Glomerular visceral epithelial cell (primary cell): ENCODE results near the gene NECAB2.

Experiments
- DNase-seq: peaks from one replicate; pipeline ENCODE4 v3.0.0-alpha.2; 2016; ENCODE audit errors: extremely low spot score

Gene NECAB2

DNA sequence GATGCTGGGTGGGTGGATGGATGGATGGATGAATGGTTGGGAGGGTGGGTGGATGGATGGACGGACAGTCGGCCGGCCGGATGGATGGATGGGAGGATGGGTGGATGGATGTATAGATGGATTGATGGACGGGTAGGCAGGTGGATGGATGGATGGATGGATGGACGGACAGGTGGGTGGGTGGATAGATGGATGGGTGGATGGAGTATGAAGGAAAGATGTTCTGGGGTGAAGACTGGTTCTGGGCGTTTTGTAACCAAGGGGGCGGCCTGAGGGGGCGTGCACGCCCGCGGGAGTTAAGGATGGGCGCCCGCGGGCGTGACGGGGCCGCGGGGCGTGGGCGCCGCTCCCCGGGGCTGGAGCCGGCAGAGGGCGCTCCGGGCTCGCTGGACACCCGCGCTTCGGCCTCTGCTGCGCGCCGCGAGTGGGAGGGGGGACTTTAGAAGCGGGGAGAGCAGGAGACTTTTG, at the start of gene NECAB2:
TSS of gene NECAB2 (plus strand) at position 407 of the 468 bp plus-strand sequence. CDS start 405 bp downstream, outside the sequence.
- peak; percentile 33 for DNase-seq

DNA sequence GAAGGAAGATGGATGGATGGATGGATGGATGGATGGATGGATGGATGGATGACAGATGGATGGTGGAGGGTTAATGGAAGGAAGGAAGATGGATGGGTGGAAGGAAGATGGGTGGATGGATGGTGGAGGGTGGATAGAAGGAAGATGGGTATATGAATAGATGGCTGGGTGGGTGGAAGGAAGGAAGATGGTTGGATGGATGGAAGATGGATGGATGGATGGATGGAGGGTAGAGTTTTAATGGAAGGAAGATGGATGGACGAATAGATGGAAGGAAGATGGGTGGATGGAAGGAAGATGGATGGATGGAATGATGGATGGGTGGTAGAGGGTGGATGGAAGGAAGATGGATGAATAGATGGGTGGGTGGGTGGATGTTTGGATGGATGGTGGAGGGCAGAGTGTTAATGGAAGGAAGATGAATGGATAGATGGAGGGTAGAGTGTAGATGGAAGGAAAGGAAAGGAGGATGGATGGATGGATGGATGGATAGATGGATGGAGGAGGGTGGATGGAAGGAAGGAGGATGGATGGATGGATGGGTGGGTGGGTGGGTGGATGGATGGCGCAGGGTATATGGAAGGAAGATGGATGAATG, 47.1 kb upstream of the NECAB2 start:
- DNase-seq, result no peak

DNA sequence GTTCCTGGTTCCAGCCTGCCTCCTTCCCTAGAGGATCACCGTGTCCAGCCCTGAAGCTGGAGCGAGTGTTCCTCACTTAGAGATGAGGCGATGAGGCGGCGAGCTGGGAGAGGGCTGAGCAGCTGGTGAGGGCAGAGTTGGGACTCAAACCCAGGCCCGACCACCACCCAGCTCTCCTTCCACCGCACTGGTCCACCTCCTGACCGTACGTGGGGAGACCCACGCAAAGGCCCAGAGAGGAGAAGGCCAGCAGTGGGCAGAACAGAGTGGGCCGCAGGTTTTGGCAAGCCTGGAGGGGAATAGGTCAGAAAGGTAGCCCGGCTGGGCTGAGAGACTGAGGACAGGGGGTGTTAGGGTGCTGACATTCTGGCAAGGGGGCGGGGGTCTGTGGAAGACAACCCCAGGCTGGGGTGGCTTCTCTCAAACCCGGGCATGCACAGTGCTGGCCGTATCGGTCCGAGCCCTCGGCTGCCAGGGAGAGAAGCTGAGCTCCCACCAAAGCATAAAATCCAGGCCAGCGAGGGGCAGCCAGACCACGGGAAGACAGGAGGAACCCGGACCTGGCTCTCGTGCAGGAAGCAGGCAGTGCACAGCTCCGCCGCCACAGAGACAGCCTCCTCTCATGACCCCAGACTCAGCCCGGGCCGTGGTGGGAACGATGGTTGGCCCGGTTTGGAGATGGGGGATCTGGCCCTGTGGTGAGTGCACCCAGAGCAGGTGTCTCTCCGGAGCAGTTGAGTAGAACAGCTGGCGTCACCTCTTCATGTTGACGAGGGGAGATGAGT, 44.3 kb upstream of the NECAB2 start:
- no peak for DNase-seq

DNA sequence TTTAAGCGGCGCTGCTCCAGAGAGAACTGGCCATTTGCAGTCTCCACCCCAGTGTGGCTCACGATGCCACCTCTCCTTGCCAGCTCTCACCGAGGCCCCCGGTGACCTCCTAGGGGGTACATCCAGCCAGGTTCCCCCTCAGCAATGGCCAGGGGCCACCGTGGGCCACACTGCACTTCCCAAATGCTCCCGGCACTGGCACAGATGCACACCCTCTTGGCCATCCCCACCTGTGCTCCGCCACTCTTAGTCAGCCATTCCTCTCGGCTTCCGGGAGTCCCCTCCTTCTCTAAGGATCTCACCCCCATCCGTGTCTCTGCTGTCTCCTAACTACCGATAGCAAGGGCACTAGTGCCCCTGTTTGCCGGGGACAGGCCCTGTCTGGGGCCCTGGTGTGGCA, 43.4 kb upstream of the NECAB2 start:
- no peak for DNase-seq

DNA sequence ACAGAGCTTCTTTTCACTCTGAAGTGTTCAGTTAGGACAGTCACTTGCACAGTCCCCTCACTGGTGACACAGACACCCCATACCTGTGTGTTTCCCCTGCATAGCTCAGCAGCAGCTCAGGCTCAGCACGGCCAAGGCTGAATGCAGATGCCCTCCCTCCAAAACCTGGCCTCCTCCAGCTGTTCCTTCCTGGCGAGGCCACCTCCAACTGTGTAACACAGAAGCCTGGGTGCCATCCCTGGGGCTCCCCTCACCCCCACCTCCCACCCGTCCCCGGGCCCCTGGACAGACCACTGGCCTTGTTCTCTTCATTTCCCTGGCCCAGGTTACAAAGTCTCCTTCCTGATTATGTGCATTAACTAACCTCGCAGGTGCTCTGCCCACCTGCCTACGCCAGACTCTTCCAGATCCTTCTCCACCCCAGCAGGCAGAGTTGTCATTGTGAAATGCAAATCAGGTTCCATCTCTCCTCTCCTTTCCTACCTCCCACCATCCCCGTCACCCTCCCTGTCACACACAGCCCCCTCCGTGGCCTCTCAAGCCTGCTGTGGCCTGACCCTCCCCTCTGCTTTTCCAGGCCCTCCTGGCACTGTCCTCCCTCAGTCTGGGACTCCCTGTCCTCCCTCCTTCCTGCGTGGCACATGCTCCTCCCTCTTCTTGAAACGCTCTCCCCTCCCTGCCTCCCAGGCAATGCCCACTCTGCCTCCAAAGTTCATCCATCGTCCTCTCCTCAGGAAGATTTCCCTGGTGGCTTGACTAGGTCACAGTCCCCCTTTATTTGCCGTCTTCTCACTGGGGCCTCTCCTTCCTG, 42.7 kb upstream of the NECAB2 start:
- DNase-seq, result no peak

DNA sequence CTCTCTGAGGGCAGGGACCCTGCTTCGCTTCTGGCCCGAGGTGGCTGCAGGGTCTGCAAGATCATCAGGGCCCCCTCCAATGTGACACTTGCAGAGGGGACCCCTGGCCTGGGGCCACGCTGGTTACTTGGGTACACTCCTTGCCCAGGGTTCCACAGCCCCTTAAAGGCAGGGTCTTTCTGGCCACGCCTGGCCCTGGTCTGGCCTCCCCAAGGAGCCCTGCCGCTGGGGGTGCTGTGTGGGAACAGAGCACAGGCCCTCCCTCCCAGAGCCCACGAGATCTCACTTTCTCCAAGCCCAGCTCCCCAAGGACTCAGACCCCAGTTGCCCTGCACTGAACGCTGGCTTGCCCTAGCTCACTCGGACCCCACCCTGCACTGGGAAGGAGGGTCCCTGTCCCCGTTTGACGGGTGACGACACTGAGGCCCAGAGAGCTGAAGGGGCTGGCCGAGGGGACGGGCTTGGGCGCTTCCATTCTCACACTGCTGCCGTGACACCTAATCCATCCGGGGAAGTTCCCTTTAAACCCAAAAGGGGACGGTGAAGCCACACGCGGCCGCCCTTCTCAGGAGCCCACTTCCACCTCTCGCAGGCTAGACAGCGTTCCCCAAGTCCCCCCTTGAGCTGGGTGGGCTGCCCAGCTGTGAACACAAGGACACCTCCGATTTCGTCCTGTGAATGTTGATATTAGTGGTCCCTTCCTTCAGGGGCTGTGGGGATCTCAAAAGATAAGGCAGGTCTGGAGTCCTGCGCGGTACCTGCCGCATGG, 41.9 kb upstream of the NECAB2 start:
- DNase-seq, result no peak

DNA sequence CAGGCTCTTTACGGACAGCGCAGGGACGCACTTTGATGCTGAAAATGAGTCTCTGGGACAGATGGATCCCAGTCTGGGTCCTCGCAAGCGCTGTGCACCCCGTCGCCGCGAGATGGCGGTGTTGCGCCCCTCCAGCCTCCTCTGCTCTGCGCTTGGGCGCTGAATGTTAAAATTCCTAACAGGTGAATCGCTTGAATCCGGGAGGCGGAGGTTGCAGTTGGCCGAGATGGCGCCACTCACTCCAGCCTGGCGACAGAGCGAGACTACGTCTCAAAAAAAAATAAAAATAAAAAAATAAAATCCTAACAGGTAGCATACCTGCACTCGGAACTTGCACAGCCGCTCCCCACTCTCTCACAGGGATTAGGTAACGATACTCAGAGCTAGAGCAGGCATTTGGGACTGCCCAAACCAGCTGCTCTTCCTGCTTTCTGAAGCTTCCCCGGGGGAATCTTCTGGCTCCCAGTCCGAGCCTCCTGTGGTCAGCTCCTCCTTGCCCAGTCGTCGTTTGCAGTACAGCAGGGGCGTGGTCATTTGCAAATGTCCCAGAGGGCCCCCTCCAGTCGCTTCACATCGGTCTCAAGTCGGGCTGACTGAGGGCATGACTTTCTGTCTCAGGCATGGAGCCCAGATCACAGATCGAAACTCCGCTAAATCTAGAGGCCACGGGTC, 41.2 kb upstream of the NECAB2 start:
- peak; percentile 81 for DNase-seq

DNA sequence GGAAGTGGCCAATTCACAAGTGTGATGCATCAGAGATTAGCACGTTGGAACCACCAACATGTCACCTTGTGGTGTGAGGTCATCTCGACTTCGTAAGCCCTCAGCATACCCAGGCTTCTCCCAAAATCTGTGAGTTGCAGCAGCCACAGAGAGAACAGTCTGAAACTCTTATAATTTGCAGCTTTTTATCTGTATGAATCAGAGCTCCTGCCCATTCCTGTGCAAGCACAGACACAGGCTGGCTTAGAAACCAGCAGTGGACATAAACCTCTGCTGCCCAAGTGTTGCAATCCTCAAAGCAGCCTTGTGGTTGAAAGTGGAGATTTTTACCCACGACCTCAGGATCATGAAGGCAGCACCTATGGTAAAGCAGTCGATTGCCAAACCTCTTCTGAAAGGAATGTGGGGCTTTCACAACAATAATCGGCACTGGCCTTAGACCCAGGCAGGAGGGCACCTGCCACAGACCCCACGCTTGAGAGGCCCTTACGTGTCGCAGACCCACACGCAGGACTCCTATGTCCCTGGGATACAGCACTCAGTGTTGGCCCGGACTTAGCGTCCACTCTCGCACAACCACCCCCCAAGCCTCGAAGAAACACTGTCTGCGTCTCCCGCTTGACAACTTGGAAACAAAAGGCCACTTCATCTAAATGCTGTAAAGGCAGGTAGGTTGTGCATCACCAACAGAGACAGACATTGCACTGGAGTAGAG, 39.5 kb upstream of the NECAB2 start:
- peak; percentile 46 for DNase-seq

DNA sequence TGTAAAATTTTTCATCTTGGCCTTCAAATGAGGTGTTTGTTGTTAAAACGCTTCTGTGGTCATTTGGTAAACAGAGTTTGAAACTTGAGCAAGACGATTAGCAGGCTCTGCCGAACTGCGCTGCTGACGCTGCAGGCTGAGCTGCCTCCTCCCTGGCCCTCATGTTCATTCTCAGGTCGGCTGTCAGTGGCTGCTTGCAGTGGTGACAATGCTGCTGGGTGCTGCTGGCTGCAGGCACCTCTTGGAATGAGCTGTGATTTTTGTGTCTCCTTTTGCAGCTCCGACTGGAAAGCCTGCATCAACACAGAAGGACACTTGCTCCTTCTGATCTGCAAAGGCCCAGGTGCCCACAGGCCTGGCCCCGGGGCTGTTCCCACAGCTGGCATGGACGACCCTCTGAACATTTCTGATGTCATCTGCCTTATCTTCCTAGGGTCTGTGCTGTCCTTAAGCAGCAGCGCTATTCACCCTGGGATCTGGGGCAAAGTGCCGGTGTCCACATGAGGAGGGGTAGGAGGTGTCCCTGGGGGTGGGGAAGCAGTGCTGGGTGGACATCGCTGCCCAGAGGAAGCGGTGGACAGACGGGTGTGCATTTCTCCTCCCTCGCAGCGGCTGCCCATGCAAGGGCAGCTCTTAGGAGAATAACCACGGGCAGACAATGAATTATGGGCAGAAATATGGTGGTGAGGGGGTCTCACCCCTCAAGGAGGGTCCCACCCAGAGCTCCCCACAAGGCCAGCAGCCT, 38.1 kb upstream of the NECAB2 start:
- no peak for DNase-seq

DNA sequence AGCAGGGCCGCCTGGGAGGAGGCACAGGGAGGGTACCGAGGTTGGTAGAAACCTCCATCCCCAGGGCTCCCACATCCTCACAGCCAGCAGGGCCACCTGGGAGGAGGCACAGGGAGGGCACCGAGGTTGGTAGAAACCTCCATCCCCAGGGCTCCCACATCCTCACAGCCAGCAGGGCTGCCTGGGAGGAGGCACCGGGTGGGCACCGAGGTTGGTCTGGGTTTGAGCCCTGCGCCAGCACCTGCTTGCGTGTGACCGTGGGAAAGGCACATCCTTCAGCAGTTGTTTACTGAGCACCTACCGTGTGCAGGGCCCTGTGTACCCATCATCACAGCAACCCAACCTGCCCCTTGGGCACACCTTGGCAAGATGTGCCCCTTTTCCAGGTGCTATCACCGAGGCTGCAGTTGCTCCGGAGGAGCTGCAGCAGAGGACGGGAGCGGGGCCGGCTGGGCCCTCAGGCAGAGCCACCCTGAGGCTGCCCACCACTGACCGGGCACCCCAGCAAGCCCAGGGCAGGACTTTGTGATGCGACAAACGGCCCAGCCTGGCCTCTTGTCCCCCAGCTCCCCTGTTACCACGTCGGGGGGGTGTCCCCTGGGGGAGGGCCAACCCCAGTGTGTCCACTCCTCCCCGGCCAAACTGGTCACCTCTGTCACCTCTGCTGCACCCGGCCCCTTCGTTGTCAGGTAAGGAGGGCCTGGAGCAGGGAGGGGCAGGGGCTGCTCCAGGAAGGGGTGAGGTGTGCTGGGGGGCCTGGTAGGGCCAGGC, 37.1 kb upstream of the NECAB2 start:
- DNase-seq, result no peak

DNA sequence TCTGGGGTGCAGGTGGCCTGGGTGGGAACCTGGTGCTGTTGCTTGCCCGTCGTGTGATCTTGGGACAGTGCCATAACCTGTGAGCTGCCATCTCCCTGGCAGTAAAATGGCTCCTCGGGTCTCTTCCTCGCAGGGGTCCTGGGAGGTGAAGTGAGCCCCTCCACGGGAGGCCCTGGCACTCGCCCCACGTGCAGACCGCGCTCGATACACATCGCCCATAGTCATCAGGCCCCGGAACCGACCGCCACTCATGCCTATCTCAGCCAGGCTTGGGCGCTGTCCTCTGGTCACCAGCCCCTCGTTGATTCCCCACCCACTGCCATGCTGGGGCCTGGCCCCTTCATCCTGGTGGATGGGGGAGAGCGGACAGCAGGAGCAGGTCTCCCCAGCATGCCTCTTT, 36.5 kb upstream of the NECAB2 start:
- no peak for DNase-seq

DNA sequence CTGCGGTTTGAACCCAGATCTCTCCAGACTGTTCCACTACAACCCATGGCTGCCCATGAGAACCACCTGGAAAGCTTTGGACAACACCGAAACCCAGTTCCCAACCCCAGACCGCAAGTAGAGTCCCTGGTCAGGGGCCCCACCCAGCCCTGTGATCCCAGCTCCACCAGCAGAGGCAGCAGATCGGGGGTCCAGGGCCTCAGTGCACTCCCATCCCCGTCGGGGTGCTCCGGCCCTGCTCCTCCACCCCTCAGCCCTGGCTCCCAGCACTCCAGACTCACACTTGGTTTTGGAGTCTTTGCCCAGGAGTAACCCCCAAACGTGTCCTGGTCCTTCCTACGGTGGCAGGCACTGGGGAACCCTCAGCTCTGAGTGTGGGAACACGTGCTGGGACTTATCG, 35.7 kb upstream of the NECAB2 start:
- no peak for DNase-seq

DNA sequence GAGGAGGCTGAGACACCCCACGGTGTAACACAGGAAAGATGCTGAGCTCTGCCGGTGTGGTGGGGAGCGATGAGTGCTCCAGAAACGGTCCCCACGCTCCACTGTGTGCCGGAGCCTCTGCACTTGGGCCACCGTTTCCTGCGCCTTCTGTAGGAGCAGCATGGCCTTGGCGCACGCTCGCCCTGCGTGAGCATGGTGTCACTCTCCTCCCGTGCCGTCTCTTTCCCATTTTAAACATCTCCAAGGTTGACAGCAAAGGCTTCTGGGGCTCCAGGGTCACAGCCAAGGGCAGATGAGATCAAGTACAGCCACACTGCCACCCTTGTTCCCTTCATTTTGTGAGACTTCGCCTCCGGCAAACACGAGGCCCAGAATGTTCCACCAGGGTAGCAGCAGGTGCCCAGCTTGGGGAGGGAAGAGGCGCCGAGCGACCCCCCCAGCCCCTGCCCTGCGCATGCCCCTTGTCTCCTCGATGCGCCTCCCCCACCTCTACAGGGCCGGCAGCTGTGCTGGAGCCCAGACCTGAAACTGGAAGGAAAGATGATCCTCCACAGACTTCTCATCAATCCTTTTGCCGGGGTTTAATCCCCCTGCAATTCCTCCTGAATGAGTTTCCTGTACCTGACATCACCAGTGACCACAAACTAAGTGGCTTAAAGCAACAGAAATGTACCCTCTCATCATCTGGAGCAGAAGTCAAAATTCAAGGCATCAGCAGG, 34.9 kb upstream of the NECAB2 start:
- peak; percentile 6 for DNase-seq

DNA sequence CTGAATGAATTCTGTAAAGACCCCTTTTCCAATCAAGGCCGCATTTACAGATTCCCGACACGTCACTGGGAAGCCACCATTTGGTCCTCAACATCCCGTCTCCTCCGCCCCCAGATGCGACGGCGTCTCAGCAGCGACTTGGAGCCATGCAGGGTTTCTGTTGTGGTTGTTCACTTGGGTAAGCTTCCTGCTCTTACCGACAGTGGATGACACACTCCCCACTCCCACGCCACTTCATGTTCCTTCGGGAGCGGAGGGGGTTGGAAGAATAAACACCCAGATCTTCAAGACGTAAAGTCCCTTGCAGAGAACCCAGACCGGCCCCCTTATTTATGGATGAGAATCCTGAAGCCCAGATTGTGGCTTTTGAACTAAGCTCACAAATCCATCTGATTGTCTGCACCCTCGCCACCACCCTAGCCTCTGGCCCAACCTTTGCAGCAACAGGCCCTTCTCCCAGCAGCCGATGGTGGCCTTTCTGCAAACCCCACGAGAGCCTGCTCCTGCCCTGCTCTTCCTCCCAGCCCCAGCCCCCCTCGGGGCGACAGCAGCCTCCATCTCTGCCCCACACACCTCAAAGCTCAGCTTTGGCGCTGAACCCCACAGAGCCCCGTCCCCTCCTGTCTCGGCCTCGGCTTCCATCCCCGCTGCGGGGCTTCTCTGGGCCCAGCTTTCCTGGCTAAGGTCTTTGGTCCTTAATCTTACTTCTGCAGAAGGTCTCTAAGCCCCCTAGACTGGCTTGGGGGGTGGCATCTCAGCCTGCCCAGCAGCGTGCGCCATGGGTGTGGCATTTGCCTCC, 34.0 kb upstream of the NECAB2 start:
- no peak for DNase-seq

DNA sequence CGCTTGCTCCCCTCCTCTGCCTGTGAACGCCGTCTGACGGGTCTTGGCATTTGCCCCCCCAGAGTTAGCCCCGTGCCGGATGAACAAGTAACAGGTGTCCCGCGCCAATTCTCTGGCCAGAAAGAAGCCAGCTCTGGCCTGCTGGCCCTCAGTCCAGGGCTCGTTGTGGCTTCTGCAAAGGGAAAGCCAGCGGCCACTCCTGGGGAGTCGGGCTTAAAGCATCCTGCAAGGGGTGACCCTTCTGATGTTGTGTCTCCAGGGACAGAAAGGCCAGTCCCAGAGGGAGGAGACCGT, 33.4 kb upstream of the NECAB2 start:
- no peak for DNase-seq

DNA sequence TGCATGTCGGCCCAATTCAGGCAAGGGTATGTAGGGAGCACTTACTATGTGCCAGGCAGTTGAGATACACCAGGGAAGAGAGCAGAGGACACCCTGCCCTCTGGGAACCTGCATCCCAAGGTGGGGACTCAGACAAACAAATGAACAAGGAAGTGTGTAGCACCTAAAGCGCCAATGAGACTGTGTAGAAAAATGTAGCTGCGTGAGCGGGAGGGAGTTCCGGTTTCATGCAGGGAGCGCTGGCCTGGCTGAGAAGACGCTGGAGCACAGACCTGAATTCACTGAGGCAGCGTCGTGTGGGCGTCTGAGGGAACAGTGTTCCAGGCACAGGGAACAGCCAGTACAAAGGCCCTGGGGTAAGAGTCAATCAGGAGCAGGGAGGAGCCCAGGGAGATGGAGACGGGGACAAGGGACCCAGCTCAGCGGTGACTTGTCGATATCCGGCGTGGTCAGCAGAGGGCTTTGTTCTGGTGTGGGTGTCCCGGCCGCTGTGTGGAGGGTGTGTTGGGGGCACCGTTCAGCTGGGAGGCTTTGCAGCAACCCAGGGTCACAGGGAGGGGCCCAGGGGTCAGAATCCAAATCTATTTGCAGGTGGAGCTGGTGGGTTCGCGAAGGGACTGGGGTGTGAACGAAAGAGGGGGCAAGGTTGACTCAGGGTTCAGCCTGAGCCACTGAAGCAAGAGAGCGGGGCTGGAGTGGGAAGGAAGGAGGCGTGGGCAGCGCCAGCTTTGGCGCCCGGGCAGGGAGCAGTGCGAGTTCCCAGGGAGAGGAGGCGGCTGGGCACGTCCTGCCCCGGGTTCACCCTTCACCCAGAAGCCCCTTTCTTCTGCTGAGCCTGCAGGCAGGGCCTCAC, 32.8 kb upstream of the NECAB2 start:
- DNase-seq, result no peak

DNA sequence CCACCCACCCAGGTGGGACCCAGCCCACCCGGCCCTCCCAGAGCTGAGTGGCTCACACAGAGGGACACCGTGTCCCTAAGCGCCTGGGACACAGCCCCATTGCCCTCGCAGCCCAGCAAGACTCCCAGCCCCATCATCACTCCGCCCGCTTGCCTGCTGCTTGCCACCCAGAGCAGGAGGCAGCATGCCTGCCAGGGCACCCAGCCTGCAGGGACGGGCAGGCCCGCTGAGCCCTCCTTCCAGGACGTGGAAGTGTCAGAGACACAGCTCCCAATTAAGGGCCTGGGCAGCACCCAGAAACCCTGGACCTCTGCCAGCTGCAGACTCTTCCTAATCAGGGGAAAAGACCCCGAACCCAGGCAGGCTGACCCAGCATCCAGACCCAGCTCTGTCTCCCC, 32.2 kb upstream of the NECAB2 start:
- no peak for DNase-seq
